Activated naive CD8-positive, alpha-beta T cell treated with anti-CD3 and anti-CD28 coated beads for 36 hours (primary cell): ENCODE measurements around the gene COG8. TPM values are rescaled to one million over a fixed set of nuclear protein-coding genes. Genes with fewer than 3 reads are reported as not detected.

Experiments used
- DNase-seq: peaks from one replicate; pipeline ENCODE4 v3.0.0; 2021
- H3K27ac Mint-ChIP-seq: one replicate; pipeline ENCODE4 v1.8.0; 2022; ENCODE audit warnings: mild to moderate bottlenecking, moderate library complexity, mixed read lengths
- H3K27me3 Mint-ChIP-seq: one replicate; pipeline ENCODE4 v1.8.0; 2022; ENCODE audit warnings: mild to moderate bottlenecking, mixed read lengths
- H3K36me3 Mint-ChIP-seq: one replicate; pipeline ENCODE4 v1.8.0; 2021; ENCODE audit warnings: mild to moderate bottlenecking, mixed read lengths
- H3K4me1 Mint-ChIP-seq: one replicate; pipeline ENCODE4 v1.8.0; 2021; ENCODE audit warnings: mixed read lengths
- H3K4me3 Mint-ChIP-seq: one replicate; pipeline ENCODE4 v1.8.0; 2022; ENCODE audit warnings: mild to moderate bottlenecking, moderate library complexity, mixed read lengths
- H3K9me3 Mint-ChIP-seq: one replicate; pipeline ENCODE4 v1.8.0; 2022; ENCODE audit warnings: mixed read lengths
- total RNA-seq, 2 experiments: library from RNA; stranded (reverse); gene quantifications; one replicate each; pipeline ENCODE4 v1.2.3, GENCODE V29; 2021

The COG8 gene, protein sequence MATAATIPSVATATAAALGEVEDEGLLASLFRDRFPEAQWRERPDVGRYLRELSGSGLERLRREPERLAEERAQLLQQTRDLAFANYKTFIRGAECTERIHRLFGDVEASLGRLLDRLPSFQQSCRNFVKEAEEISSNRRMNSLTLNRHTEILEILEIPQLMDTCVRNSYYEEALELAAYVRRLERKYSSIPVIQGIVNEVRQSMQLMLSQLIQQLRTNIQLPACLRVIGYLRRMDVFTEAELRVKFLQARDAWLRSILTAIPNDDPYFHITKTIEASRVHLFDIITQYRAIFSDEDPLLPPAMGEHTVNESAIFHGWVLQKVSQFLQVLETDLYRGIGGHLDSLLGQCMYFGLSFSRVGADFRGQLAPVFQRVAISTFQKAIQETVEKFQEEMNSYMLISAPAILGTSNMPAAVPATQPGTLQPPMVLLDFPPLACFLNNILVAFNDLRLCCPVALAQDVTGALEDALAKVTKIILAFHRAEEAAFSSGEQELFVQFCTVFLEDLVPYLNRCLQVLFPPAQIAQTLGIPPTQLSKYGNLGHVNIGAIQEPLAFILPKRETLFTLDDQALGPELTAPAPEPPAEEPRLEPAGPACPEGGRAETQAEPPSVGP
- 10 to 100 TPM; 30.2 to 31.8 TPM for total RNA-seq

- Mint-ChIP-seq H3K9me3 (no peaks in the 10 kb centered on the region), H3K27me3 (no peaks in the 10 kb centered on the region), H3K4me3 (peak within 1 kb of the TSS; percentile 96), H3K27ac (peak within 1 kb of the TSS; percentile 96), H3K36me3 (peaks cover 33% of the 10 kb centered on the region), H3K4me1 (peaks cover 34% of the 10 kb centered on the region)
- DNase-seq, result peak; percentile 91
Measured at GRCh38 chr16:69339289-69340094, at the start of gene COG8, which contains the start of gene NIP7. Gene COG8 (minus strand): TSS chr16:69339564. CDS start chr16:69339552, 12 bp downstream. Gene NIP7 (plus strand): TSS chr16:69339772. CDS start chr16:69339830, 58 bp downstream.

- Mint-ChIP-seq H3K36me3 (peaks cover 30% of the 10 kb centered on the region), H3K4me1 (peaks cover 29% of the 10 kb centered on the region), H3K27ac (peak overlapping the region; percentile 93), H3K9me3 (no peaks in the 10 kb centered on the region), H3K4me3 (no peak overlapping the region), H3K27me3 (no peaks in the 10 kb centered on the region)
- DNase-seq, result no peak
Measured at GRCh38 chr16:69386596-69386995, 47.2 kb upstream of the COG8 start.

DNA sequence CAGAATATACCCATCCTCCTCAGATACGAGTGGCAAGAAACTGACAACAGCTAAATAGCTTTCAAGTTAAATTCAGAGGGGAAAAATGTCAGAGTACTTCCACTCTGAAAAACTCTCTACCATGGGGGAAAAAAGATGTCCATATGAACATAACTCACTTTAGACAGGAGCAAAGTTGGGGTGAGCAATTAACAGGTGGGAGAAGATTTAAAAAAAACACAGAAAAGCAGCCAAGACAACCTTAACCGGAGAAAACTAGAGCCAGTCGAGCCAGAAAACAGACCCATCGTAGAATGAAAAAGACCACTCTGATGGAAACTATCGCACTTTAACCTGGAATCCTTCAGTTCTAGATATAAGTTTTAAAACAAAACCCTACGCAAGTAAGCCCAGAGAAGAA, 45.6 kb upstream of the COG8 start:
- Mint-ChIP-seq H3K4me1 (peaks cover 36% of the 10 kb centered on the region), H3K27ac (peak overlapping the region; percentile 90), H3K36me3 (peaks cover 37% of the 10 kb centered on the region), H3K9me3 (no peaks in the 10 kb centered on the region), H3K4me3 (peak overlapping the region; percentile 88), H3K27me3 (no peaks in the 10 kb centered on the region)
- no peak for DNase-seq

DNA sequence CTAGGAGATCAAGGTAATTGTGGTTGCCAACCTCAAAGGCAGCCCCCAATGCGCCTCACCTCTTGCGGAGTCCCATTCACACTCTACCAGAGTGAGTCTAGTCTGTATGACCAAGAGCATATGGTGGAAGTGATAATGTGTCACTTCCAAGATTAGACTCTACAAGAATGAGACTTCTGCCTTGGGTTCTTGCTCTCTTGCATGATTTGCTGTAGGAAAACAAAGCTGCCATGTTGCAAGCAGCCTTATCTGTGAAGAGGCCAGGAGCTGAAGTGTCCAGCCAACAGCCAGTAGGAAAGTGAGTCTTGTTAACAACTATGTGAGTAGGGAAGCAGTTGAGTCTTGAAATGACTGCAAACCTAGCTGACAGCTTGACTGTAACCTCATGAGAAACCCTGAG, 43.1 kb upstream of the COG8 start:
- DNase-seq, result no peak
- H3K36me3 Mint-ChIP-seq, result peaks cover 53% of the 10 kb centered on the region

DNA sequence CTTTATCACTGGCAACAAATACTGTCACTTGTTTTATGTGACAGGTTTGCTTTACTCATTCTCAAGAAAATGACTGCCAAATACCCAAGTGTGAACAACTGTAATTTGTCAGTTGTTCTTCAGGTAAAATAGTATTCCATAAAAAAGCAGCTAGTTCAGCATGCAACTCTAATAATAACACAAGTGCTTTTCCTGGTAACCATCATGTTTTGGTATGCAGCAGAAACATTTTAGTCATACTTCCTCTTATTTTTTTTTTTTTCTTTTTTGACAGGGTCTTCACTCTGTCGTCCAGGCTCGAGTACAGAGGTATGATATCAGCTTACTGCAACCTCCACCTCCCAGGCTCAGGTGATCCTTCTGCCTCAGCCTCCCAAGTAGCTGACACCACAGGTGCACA, 41.9 kb upstream of the COG8 start:
- H3K9me3 Mint-ChIP-seq, result no peaks in the 10 kb centered on the region
- peak overlapping the region; percentile 60 for H3K27ac Mint-ChIP-seq
- no peaks in the 10 kb centered on the region for H3K27me3 Mint-ChIP-seq
- peaks cover 53% of the 10 kb centered on the region for H3K36me3 Mint-ChIP-seq
- H3K4me3 Mint-ChIP-seq, result no peak overlapping the region
- no peak for DNase-seq
- peaks cover 43% of the 10 kb centered on the region for H3K4me1 Mint-ChIP-seq

More for the DNA sequence above, 43.1 kb upstream of the COG8 start:
- peaks cover 46% of the 10 kb centered on the region for H3K4me1 Mint-ChIP-seq
- no peaks in the 10 kb centered on the region for H3K27me3 Mint-ChIP-seq
- peak overlapping the region; percentile 8 for H3K4me3 Mint-ChIP-seq
- H3K9me3 Mint-ChIP-seq, result no peaks in the 10 kb centered on the region
- peak overlapping the region; percentile 68 for H3K27ac Mint-ChIP-seq

DNA sequence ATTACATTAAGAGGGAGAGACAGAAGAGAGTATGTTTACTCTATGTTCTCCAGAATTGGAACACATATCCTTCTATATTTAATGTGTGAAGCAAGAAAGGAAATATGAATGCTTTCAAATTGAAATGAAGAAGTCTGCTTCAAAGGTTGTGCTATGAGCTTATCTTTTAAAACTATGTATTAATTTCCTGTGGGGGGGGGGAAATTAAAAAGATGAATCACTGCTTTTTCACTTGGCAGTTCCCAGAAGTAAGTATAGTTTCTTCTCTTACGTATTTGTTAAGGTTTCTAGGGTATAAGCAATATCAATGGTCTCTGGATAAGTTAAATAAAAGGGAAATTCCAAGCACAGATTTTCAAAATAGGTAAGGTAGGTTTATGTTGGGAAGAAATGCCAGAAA, 39.4 kb upstream of the COG8 start:
- DNase-seq, result no peak
- Mint-ChIP-seq H3K4me1 (peaks cover 34% of the 10 kb centered on the region), H3K4me3 (no peak overlapping the region), H3K9me3 (no peaks in the 10 kb centered on the region), H3K36me3 (peaks cover 43% of the 10 kb centered on the region), H3K27ac (peak overlapping the region; percentile 85), H3K27me3 (no peaks in the 10 kb centered on the region)

GRCh38 chr16:69378036-69378435, 38.7 kb upstream of the COG8 start:
- H3K27me3 Mint-ChIP-seq, result no peaks in the 10 kb centered on the region
- peak overlapping the region; percentile 85 for H3K27ac Mint-ChIP-seq
- no peak overlapping the region for H3K4me3 Mint-ChIP-seq
- H3K9me3 Mint-ChIP-seq, result no peaks in the 10 kb centered on the region
- peaks cover 32% of the 10 kb centered on the region for H3K4me1 Mint-ChIP-seq
- no peak for DNase-seq
- peaks cover 38% of the 10 kb centered on the region for H3K36me3 Mint-ChIP-seq

DNA sequence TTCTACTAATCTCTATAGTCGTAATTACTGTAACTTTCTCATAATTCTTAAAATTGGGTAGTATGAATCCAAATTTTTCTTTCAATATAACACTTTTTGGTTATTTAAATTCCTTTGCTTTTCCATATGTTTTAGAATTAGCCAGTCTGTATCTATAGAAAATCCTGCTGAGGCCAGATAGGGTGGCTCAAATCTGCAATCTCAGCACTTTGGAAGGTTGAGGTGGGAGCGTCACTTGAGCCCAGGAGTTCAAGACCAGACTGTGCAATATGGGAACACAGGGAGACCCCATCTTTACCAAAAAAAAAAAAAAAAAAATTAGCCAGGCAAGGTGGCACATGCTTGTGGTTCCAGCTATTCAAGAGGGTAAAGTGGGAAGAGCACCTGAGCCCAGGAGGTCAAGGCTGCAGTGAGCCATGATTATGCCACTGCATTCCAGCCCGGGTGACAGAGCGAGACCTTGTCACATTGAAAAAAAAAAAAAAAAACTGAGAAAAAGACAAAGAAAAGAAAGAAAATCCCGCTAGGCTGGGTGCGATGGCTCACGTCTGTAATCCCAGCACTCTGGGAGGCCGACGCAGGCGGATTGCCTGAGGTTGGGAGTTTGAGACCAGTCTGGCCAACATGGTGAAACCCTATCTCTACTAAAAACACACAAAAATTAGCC, 37.2 kb upstream of the COG8 start:
- peaks cover 28% of the 10 kb centered on the region for H3K36me3 Mint-ChIP-seq

DNA sequence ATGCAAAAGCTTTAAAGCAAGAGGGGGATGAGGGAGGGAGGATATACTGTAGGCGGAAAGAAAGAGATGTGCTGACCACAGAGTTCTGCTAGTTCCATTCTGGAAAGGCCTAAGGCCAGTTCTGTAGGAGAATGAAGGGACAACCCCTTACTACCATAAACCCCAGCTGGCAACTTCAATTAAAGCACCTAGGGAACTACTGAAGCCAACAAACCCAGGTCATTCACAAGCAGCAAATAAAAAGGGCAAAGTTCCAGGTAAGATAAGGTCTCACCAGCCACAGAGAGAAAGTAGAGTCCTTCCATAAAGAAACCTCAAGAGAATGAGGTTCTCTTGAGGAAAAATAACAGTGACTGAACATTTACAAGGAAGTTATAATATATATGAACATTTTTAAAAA, 33.7 kb upstream of the COG8 start:
- H3K4me1 Mint-ChIP-seq, result peaks cover 5% of the 10 kb centered on the region
- no peaks in the 10 kb centered on the region for H3K27me3 Mint-ChIP-seq
- H3K36me3 Mint-ChIP-seq, result peaks cover 22% of the 10 kb centered on the region
- H3K9me3 Mint-ChIP-seq, result no peaks in the 10 kb centered on the region
- H3K27ac Mint-ChIP-seq, result no peak overlapping the region
- DNase-seq, result no peak
- no peak overlapping the region for H3K4me3 Mint-ChIP-seq

More for the DNA sequence above, 37.2 kb upstream of the COG8 start:
- H3K27ac Mint-ChIP-seq, result no peak overlapping the region
- DNase-seq, result no peak
- H3K4me3 Mint-ChIP-seq, result no peak overlapping the region
- no peaks in the 10 kb centered on the region for H3K27me3 Mint-ChIP-seq
- no peaks in the 10 kb centered on the region for H3K9me3 Mint-ChIP-seq
- H3K4me1 Mint-ChIP-seq, result peaks cover 22% of the 10 kb centered on the region

- Mint-ChIP-seq H3K9me3 (no peaks in the 10 kb centered on the region), H3K27ac (no peak overlapping the region), H3K27me3 (no peaks in the 10 kb centered on the region), H3K36me3 (peaks cover 19% of the 10 kb centered on the region), H3K4me3 (no peak overlapping the region), H3K4me1 (peaks cover 9% of the 10 kb centered on the region)
- no peak for DNase-seq
Measured at GRCh38 chr16:69371564-69371963, 32.2 kb upstream of the COG8 start.

DNA sequence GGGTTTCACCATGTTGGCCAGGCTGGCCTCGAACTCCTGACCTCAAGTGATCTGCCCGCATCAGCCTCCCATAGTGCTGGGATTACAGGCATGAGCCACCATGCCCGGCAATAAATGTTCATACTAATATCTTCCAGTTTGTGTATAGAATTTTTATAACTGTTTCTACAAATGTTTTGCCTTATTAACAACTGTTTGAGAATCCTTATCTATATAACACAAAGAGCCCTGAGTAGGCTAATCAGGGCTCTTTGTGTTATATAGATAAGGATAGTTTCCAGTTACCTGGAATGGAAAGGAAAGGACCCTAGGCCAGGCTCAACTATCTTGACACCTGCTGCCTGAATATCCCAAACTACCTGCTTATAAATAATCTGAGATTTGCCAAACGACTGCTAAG, 29.5 kb upstream of the COG8 start:
- no peaks in the 10 kb centered on the region for H3K9me3 Mint-ChIP-seq
- H3K27ac Mint-ChIP-seq, result no peak overlapping the region
- H3K27me3 Mint-ChIP-seq, result no peaks in the 10 kb centered on the region
- peaks cover 12% of the 10 kb centered on the region for H3K4me1 Mint-ChIP-seq
- H3K36me3 Mint-ChIP-seq, result peaks cover 21% of the 10 kb centered on the region
- no peak overlapping the region for H3K4me3 Mint-ChIP-seq
- DNase-seq, result no peak

DNA sequence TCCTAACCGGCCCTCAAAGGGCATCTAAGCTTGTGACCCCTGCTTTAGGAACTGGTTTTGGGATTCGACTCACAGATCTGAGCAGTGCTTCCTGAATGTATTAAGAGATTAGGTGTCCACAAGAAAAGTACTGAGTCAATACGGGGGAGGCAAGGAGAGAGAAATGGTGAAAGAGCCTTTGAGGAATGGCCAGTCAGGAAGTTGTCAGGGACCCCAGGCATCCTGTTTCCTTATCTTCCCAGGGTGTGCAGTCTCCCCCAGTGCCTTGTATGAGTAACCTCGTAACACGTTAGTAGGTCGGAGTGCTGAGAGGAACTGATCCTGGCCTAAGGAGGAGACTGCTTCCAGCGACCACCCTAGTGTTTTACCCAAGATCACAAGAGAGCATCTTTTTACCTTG, 28.6 kb upstream of the COG8 start:
- Mint-ChIP-seq H3K9me3 (no peaks in the 10 kb centered on the region), H3K27me3 (no peaks in the 10 kb centered on the region), H3K4me1 (peaks cover 11% of the 10 kb centered on the region), H3K4me3 (no peak overlapping the region), H3K27ac (no peak overlapping the region), H3K36me3 (peaks cover 23% of the 10 kb centered on the region)
- no peak for DNase-seq

GRCh38 chr16:69366431-69366830, 27.1 kb upstream of the COG8 start:
- Mint-ChIP-seq H3K9me3 (no peaks in the 10 kb centered on the region), H3K36me3 (peaks cover 20% of the 10 kb centered on the region), H3K4me1 (peaks cover 11% of the 10 kb centered on the region), H3K4me3 (no peak overlapping the region), H3K27ac (no peak overlapping the region), H3K27me3 (no peaks in the 10 kb centered on the region)
- no peak for DNase-seq

- peaks cover 18% of the 10 kb centered on the region for H3K36me3 Mint-ChIP-seq
- DNase-seq, result no peak
- H3K27me3 Mint-ChIP-seq, result no peaks in the 10 kb centered on the region
- no peak overlapping the region for H3K4me3 Mint-ChIP-seq
- peaks cover 11% of the 10 kb centered on the region for H3K4me1 Mint-ChIP-seq
- no peak overlapping the region for H3K27ac Mint-ChIP-seq
- no peaks in the 10 kb centered on the region for H3K9me3 Mint-ChIP-seq
Measured at GRCh38 chr16:69365901-69366300, 26.5 kb upstream of the COG8 start.

DNA sequence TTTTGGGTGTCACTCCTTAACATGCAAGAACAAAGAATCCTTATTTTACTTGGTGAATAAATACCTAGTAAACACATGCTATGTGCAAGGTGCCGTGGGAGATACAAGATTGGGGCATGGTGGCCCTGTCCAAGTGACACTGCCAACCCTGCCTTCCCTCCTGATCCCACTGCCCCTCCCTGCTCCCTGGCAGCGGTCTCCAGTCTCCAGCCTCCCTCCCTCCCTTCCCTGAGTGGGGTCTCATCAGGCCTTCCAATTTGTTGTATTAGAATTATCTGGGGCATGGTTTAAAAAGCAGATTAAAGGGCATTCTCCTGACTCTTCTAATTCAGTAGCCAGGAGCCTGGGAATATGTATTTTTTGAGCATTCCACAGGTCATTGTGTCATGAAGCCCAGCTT, 24.7 kb upstream of the COG8 start:
- peaks cover 9% of the 10 kb centered on the region for H3K36me3 Mint-ChIP-seq
- H3K9me3 Mint-ChIP-seq, result no peaks in the 10 kb centered on the region
- H3K27me3 Mint-ChIP-seq, result no peaks in the 10 kb centered on the region
- H3K4me1 Mint-ChIP-seq, result peaks cover 11% of the 10 kb centered on the region
- no peak overlapping the region for H3K27ac Mint-ChIP-seq
- no peak for DNase-seq
- no peak overlapping the region for H3K4me3 Mint-ChIP-seq
